SJSA1 (cell line): Measurements from ENCODE around the gene BTBD16. TPM values are rescaled to one million over a fixed set of nuclear protein-coding genes. Genes with fewer than 3 reads are reported as not detected.

Source experiments
- DNase-seq, 2 experiments: peaks; one replicate each; pipeline ENCODE4 v3.0.0-alpha.2; 2015 to 2020; ENCODE audit warnings: low spot score in 2 of 2, low read depth in 1 of 2
- H3K27ac ChIP-seq: fragments of 250-450 bp; sonication (Bioruptor Pico); 2 replicates; pipeline ENCODE4 v1.5.1; 2020; ENCODE audit warnings: mild to moderate bottlenecking, moderate library complexity
- H3K27me3 ChIP-seq: fragments of 250-450 bp; sonication (Bioruptor Pico); replicated peaks from 2 replicates; pipeline ENCODE4 v1.5.1; 2020; ENCODE audit warnings: mild to moderate bottlenecking, moderate library complexity
- H3K36me3 ChIP-seq: fragments of 250-450 bp; sonication (Bioruptor Pico); 2 replicates; pipeline ENCODE4 v1.5.1; 2020; ENCODE audit warnings: mild to moderate bottlenecking
- H3K4me1 ChIP-seq: fragments of 250-450 bp; sonication (Bioruptor Pico); replicated peaks from 2 replicates; pipeline ENCODE4 v1.6.1; 2021; ENCODE audit warnings: mild to moderate bottlenecking
- H3K4me3 ChIP-seq: fragments of 250-450 bp; sonication (Bioruptor Pico); 2 replicates; pipeline ENCODE4 v1.5.1; 2020; ENCODE audit warnings: mild to moderate bottlenecking
- H3K9me3 ChIP-seq: fragments of 250-450 bp; sonication (Bioruptor Pico); replicated peaks from 2 replicates; pipeline ENCODE4 v1.5.1; 2020; ENCODE audit warnings: mild to moderate bottlenecking
- total RNA-seq: library from RNA; depleted of rRNA; stranded (reverse); fragments of >200 nt; shearing (Covaris generic); gene quantifications from 2 replicates; pipeline ENCODE4 v1.2.3, GENCODE V29; 2014

BTBD16 gene
- total RNA-seq, 1 experiment from 2014 or later = not detected

DNA sequence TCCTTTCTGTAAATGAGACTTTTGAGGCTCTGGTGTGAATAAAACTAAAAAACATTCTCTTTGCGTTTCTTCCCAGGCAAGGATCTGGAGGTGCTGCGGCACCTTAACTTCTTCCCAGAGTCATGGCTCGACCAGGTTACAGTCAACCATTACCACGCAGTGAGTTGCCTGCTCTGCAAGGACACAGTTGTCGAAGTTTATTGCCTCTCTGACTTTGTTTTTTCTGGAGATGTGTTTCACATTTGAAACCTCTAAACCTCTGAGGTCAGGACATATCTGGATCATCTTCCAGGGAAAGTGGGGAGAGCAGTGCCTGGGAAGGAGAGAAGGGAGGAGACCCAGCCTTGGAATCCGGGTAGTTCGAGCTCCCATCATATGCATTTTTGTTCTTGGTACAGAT lies 60.0 kb downstream of the BTBD16 start:
- no peaks in the 10 kb centered on the region for H3K9me3 ChIP-seq
- no peaks in the 10 kb centered on the region for H3K36me3 ChIP-seq
- H3K4me3 ChIP-seq = no peak overlapping the region
- DNase-seq = peak in 1 of 2 experiments; percentile 14
- H3K4me1 ChIP-seq = no peaks in the 10 kb centered on the region
- no peak overlapping the region for H3K27ac ChIP-seq
- 0 out of 2 replicates have a peak, but pooled peaks cover 3% of the 10 kb centered on the region for H3K27me3 ChIP-seq

DNA sequence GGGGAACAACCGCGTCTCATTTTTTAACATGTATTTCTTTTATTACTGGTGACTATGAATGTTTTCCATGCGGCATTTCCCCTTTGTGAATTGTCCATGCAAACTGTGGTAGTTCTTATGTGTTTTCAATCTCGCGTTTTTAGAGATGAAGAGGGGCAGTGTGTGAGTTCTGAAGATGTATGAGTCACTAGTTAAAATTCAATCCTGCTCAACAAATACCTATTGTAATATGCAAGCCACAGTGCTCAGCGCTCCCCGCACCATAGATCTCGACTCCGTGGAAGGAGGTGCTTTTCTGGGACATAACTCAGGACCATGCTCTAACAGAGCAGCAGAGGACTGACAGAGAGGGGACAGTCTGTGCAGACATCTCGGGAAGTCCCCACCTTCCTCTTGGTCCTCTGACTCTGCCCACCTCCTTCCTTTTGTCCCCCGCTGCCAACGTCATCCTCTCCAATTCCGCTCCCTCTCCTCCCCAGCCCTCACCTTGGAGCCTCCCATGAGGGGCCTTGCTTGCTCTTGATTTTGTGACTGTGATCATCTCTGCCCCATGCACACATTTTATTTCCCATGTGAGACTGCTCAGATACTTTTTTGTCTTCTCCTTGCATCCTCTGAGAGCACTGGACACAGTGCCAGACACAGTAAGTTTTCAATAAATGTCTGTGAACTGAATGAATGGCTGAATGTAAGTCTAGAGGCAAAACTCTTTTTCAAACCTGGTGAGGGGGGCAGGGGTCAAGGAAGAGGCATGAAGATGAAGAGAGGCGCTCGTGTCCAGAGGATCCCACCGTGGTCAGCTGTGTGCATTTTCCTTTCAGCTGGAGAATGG lies 60.7 kb downstream of the BTBD16 start:
- Histone ChIP-seq H3K36me3 (no peaks in the 10 kb centered on the region), H3K4me1 (no peaks in the 10 kb centered on the region), H3K4me3 (no peak overlapping the region), H3K27me3 (0 out of 2 replicates have a peak, but pooled peaks cover 3% of the 10 kb centered on the region), H3K9me3 (no peaks in the 10 kb centered on the region), H3K27ac (no peak overlapping the region)
- DNase-seq = peak in 1 of 2 experiments; percentile 21

DNA sequence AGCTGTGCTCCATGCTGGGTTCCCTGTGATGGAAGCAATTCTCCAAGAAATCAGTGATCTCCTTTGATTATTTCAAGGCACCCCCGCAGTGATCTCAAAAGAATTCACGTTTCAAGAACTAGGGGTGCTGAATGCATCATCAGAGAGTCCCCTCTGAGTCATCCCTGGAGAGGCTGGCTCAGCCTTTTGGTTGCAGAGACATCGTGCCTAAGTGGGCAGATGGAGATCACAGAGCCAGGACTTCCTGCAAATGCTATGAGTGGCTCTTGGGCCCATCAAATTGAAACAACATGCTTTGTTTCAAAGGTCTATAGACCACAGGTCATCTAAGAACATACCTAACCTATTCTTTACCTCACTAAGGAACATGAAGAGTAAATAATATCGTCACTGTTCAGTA lies 61.9 kb downstream of the BTBD16 start:
- Histone ChIP-seq H3K4me1 (no peaks in the 10 kb centered on the region), H3K4me3 (no peak overlapping the region), H3K9me3 (no peaks in the 10 kb centered on the region), H3K27ac (no peak overlapping the region), H3K27me3 (0 out of 2 replicates have a peak, but pooled peaks cover 3% of the 10 kb centered on the region), H3K36me3 (no peaks in the 10 kb centered on the region)
- peak in 1 of 2 experiments; percentile 11 for DNase-seq

DNA sequence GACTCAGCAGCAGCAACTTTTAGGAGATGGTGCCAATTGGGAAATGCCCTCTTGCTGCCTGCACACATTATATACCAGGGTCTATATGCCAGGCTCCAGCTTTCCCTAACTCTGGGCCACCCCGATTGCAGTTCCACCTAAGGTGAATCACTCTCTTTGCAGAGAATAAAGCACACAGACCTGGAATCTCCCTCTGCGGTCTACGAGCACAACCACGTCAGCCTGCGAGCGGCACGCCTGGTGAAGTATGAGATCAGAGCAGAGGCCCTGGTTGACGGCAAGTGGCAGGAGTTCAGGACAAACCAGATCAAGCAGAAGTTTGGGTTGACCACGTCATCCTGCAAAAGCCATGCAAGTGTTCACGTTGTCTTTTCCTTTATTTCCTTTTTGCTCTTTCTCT lies 65.2 kb downstream of the BTBD16 start:
- Histone ChIP-seq H3K27ac (no peak overlapping the region), H3K9me3 (no peaks in the 10 kb centered on the region), H3K36me3 (no peaks in the 10 kb centered on the region), H3K4me1 (no peaks in the 10 kb centered on the region), H3K4me3 (no peak overlapping the region), H3K27me3 (0 out of 2 replicates have a peak, but pooled peaks cover 3% of the 10 kb centered on the region)
- DNase-seq = no peak

DNA sequence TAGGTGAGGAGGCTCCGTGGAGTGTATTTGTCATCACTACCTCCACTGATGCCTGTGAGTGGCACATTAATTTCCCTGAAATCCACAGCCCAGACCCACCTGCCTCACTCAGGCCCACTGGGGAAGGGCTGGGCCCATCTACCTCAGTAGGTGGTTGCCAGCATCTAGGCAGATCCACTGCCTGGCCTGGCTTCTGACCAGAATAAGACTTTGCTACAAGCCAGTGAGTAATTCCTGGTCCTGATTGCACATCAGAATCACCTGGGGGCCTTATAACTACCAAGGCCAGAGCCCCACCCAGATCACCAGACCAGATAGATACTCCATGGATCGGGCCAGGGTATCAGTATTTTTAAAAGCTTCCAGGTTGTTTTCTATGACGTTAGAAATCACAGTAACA lies 65.9 kb downstream of the BTBD16 start:
- Histone ChIP-seq H3K36me3 (no peaks in the 10 kb centered on the region), H3K4me1 (no peaks in the 10 kb centered on the region), H3K4me3 (no peak overlapping the region), H3K27ac (no peak overlapping the region), H3K27me3 (no peaks in the 10 kb centered on the region), H3K9me3 (no peaks in the 10 kb centered on the region)
- no peak for DNase-seq

DNA sequence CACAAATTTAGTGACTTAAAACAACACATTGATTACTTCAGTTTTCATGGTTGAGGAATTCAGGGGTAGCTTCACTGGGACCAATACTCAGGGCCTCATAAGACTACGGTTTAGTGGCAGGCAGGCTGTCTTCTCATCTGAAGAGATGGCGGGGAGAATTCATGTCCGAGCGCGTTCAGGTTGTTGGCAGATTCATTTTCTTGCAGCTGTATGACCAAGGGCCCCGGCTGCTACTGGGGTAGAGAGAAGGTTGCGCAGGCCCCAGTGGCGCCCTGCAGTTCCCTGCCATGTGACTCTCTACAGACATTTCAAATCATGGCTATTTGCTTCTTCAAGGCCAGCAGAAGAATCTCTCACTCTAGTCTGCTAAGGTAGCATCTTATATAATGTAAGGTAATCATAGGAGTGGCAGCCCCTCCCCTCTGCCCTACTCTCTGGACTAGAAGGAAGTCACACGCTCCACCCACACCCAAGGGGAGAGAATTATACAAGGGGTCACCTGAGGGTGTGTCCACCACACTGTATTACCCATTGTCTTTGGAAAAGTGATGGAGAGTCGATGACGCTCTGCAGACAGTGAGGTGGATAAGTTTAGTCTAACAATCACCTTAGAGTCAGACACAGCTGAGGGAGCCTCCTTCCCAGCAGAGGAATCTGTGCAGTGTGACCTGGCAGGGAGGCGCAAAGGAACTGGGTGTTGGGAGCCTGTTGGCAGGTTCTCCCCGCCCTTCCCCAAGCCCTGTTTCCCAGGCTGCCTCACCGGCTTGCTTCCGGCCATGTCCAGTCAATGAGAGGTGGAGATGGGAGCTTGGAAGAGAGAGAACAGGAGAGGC lies 67.7 kb downstream of the BTBD16 start:
- DNase-seq = no peak
- Histone ChIP-seq H3K27ac (no peak overlapping the region), H3K4me1 (no peaks in the 10 kb centered on the region), H3K4me3 (no peak overlapping the region), H3K9me3 (no peaks in the 10 kb centered on the region), H3K36me3 (no peaks in the 10 kb centered on the region), H3K27me3 (no peaks in the 10 kb centered on the region)

DNA sequence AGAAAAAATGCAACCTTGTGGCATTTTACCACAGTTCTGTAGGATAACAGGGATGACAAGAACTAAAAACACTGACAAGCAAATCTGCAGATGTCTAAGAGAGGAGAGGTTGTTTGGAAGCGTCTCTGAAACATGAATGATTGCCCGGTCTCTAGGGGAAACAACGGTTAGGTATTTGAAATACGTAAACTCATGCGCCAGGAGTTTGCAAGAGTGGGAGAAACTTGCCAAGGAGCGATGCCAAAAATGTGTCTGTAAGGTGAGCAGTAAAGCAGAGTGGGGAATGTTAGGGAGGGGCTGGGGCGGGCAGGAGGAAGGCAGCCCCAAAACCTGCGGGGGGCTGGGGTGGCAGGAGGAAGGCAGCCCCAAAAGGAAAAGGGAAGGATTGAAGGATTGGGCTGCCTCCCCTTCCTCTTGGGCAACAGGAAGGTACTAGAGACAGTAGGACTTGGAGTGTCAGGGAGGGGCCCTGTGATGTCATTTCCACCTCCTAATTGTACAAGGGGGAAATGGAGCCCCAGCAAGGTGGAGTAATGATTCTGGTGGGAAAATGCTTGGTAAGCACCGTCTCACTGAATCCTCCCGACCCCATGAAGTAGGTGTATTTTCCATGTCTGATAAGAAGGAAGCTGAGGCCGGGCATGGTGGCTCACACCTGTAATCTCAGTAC lies 70.2 kb downstream of the BTBD16 start:
- H3K9me3 ChIP-seq = no peaks in the 10 kb centered on the region

DNA sequence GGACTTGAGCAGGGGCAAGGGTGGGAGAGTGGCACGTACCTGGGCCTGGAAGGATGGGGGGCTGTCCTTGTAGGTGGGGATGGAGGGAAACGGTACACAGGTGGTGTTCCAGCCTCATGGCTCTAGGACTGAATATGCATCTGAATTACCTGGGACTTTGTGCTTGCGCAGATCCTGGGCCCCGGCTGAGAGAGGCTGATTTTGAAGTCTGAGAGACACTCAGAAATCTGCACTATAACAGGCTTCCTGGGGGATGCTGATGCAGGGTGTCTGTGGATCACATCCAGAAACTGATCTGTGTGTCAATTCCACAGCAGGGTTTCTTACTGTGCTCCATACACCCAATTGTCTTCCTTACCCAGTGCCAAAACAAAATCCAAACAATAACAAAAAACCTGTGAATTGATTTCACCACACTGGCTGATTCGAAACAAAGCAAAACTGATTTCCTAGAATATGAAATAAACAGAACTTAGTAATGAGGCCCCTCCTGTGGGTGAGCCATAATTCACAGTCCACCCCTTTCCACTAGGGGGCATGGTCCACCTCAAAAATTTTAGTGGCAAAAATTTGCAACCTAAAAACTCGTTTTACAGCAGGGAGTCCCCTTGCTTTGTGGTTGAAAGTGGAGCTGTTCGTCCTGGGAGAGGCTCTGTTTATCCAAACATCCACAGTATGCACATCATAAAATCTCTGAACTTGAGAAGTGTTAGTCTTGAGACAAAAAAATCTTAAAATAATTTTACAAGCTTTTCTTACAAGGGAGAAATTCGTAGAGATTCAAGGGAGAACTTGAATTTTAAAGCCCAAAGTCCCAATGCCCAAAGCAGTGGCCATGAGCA lies 71.4 kb downstream of the BTBD16 start:
- no peaks in the 10 kb centered on the region for H3K4me1 ChIP-seq
- H3K9me3 ChIP-seq = no peaks in the 10 kb centered on the region
- DNase-seq = peak in 1 of 2 experiments; percentile 29
- no peaks in the 10 kb centered on the region for H3K27me3 ChIP-seq
- no peak overlapping the region for H3K4me3 ChIP-seq
- H3K27ac ChIP-seq = no peak overlapping the region
- no peaks in the 10 kb centered on the region for H3K36me3 ChIP-seq

More for the DNA sequence above, 70.2 kb downstream of the BTBD16 start:
- no peak for DNase-seq
- Histone ChIP-seq H3K4me3 (no peak overlapping the region), H3K27me3 (no peaks in the 10 kb centered on the region), H3K36me3 (no peaks in the 10 kb centered on the region), H3K4me1 (no peaks in the 10 kb centered on the region), H3K27ac (no peak overlapping the region)

DNA sequence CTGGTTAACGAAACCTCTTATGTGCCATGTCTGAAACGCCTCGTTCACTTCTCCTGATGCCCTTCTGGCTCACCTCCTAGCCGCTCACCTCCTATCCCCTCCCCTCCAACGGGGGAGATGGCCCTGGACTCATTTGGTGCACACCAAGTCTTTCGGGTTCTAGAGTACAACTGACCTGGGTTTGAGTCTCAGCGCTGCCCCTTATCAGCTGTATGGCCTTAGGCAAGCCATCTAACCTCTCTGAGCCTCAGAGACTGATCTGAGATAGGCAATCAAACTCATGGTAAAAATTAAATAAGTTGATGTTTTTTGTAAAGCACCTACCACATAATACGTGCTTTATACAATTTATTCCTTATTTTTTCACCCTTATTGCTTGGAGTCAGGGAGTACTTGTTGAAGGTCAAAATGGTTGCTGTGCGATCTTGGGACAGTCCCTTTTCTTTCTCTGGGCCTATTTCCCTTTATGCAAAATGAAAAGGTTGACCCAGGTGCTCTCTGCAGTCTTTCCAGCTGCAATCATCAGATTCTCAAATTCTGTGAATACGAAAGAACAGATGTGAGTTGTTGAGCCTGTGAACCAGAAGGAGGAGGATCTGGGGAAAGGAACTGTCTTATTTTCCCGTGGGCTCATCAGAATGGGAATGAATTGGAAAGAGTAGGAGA lies 72.2 kb downstream of the BTBD16 start:
- Histone ChIP-seq H3K9me3 (no peaks in the 10 kb centered on the region), H3K36me3 (no peaks in the 10 kb centered on the region)

DNA sequence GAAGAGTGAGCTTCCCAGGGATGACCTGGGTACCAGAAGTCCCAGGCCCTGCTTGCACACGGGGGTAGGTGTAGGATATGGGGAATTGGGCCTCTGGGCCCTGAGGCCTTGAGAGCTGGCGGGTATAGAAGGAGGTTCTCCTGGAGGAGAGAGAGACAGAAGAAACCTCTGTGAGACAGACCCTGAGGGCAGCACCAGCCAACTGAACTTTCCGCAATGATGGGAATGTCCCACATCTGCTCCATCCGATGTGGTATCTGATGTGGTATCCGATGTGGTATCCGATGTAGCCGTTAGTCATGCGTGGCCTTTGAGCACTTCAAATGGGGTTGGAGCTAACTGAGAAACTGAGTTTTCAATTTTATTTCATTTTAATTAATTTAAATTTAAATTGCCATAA lies 72.8 kb downstream of the BTBD16 start:
- Histone ChIP-seq H3K36me3 (no peaks in the 10 kb centered on the region), H3K4me3 (no peak overlapping the region), H3K4me1 (no peaks in the 10 kb centered on the region), H3K27me3 (no peaks in the 10 kb centered on the region), H3K27ac (no peak overlapping the region), H3K9me3 (no peaks in the 10 kb centered on the region)
- no peak for DNase-seq

More for the DNA sequence above, 72.2 kb downstream of the BTBD16 start:
- Histone ChIP-seq H3K4me1 (no peaks in the 10 kb centered on the region), H3K27me3 (no peaks in the 10 kb centered on the region), H3K4me3 (no peak overlapping the region), H3K27ac (no peak overlapping the region)
- DNase-seq = no peak

DNA sequence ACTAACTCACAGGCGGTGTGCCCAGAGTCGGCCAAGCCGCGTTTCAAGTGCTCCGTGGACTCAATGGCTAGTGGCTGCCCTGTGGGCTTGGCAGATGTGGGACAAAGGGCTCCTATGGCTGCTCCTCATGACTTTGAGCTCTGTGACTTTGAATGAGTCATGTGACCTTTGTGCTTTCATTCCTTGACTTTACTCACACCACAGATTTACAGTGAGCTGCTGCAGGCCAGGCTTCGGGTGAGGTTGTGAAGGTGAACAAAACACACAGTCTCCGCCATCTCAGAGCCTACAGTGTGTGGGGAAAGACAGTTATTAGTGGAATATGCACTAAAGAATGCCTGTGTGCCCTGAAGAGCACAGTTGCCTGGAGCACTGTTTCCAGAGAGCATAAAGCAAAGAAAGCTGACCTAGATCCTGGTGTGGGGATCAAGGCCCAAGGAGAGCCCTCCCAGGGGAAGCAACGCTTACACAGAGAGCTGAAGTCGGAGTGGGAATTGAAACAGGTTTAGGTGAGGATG lies 73.7 kb downstream of the BTBD16 start:
- Histone ChIP-seq H3K4me1 (no peaks in the 10 kb centered on the region), H3K27ac (no peak overlapping the region), H3K9me3 (no peaks in the 10 kb centered on the region), H3K4me3 (no peak overlapping the region), H3K36me3 (no peaks in the 10 kb centered on the region), H3K27me3 (no peaks in the 10 kb centered on the region)
- DNase-seq = no peak

DNA sequence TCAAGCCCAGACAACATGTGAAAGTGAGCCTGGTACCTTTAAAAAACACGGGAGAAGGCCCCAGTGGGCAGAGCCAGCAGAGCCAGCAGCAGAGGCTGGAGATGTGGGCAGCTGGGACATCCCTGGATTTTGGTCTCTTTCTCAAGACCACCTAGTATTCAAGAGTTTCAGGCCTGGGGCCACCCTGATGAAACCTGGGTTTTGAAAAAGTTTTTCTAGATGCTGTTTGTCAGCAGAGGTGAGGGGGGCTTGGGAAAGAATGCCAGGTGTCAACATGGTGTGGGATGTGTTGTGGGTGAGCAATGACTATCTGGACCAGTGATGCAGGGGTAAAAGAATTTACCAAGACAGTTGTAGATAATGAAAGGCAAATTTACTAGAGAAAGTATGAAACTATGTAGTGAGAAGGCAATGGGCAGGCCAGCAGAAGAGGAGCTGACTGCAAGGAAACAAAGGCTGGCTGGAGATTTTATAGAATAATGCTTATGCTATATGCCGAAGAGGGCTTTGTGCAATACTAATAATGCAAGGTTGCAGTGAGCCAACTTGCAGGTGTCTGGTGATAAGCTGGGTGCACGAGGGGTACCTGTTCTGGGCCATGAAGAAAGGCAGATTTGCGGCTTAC lies 75.3 kb downstream of the BTBD16 start:
- no peaks in the 10 kb centered on the region for H3K9me3 ChIP-seq

More for the DNA sequence above, 75.3 kb downstream of the BTBD16 start:
- H3K36me3 ChIP-seq = no peaks in the 10 kb centered on the region
- H3K27me3 ChIP-seq = no peaks in the 10 kb centered on the region
- DNase-seq = no peak
- no peaks in the 10 kb centered on the region for H3K4me1 ChIP-seq
- no peak overlapping the region for H3K27ac ChIP-seq
- no peak overlapping the region for H3K4me3 ChIP-seq
